Measurements from ENCODE around the gene DBP. TPM values are rescaled to one million over a fixed set of nuclear protein-coding genes. Genes with fewer than 3 reads are reported as not detected.

Gene DBP
- total RNA-seq, 1 experiment from 2014 or later = 12.0 TPM

GRCh38 chr19:48645620-48646000 is 8.4 kb upstream of the DBP start:
- TF ChIP-seq GABPB1 (CRISPR knock-in tag; IDR thresholded peaks at IDR 0.05) = no peak
- 0 out of 2 replicates have a peak, but pooled peaks have one; percentile 19 for TF ChIP-seq NFE2L1 (CRISPR knock-in tag; IDR thresholded peaks at IDR 0.05)
- TF ChIP-seq ZNF263 (CRISPR knock-in tag; IDR thresholded peaks at IDR 0.05; ENCODE audit: low read depth) = peak; percentile 66; the same call in 1 of the 2 replicates
- peak; percentile 91 for TF ChIP-seq PRDM15 (CRISPR knock-in tag; IDR thresholded peaks at IDR 0.05)
- POLR2A ChIA-PET = interaction anchor here (0.7 to 2.7 kb wide), 12 partner anchors 11 to 165 kb away, joined by 3 to 20 read pairs (median 5); partner anchors contain the start of genes BCAT2, FAM83E, FUT2 and SPHK2
- peaks cover 9% of the 10 kb centered on the region for H3K4me1 Mint-ChIP-seq
- H3K9me3 Mint-ChIP-seq = no peaks in the 10 kb centered on the region
- peak overlapping the region; percentile 85 for H3K4me3 Mint-ChIP-seq
- DNase-seq (ENCODE audit: low spot score) (peak; percentile 41), ATAC-seq (no peak; the same call in none of the 2 replicates)
- peaks cover 3% of the 10 kb centered on the region; the same call in 1 of the 2 replicates for H3K36me3 Mint-ChIP-seq
- peaks cover 2% of the 10 kb centered on the region for H3K27me3 Mint-ChIP-seq (ENCODE audit: low read depth)
- H3K27ac Mint-ChIP-seq = peak overlapping the region; percentile 84
- CTCF ChIA-PET = interaction anchor here (0.7 to 2.4 kb wide), 39 partner anchors 9 to 580 kb away, joined by 3 to 41 read pairs (median 5); partner anchors contain the start of genes BCAT2, DBP, FUT2 and GYS1

GRCh38 chr19:48644839-48645619 is 7.8 kb upstream of the DBP start:
- POLR2A ChIA-PET = interaction anchor here (0.6 to 2.7 kb wide), 12 partner anchors 11 to 165 kb away, joined by 3 to 20 read pairs (median 6); partner anchors contain the start of genes BCAT2, FAM83E, FUT2 and SPHK2
- peak overlapping the region; percentile 82; the same call in 1 of the 2 replicates for H3K27ac Mint-ChIP-seq
- H3K36me3 Mint-ChIP-seq = peaks cover 3% of the 10 kb centered on the region; the same call in 1 of the 2 replicates
- peak overlapping the region; percentile 85 for H3K4me3 Mint-ChIP-seq
- DNase-seq (ENCODE audit: low spot score) (peak; percentile 80), ATAC-seq (peak; percentile 58)
- TF ChIP-seq ATF6 (CRISPR knock-in tag; IDR thresholded peaks at IDR 0.05) = no peak
- TF ChIP-seq KAT7 (CRISPR knock-in tag; IDR thresholded peaks at IDR 0.05; ENCODE audit: borderline replicate concordance) = 0 out of 2 replicates have a peak, but pooled peaks have one; percentile 51
- TF ChIP-seq ZSCAN18 (CRISPR knock-in tag; IDR thresholded peaks at IDR 0.05) = 0 out of 2 replicates have a peak, but pooled peaks have one; percentile 56
- no peak; the same call in 1 of the 2 replicates for TF ChIP-seq CREB1 (CRISPR knock-in tag; IDR thresholded peaks at IDR 0.05)
- TF ChIP-seq SP1 (CRISPR knock-in tag; conservative IDR thresholded peaks at IDR 0.05) = 0 out of 2 replicates have a peak, but pooled peaks have one; percentile 16
- TF ChIP-seq HMGA2 (CRISPR knock-in tag; IDR thresholded peaks at IDR 0.05) = no peak
- 0 out of 2 replicates have a peak, but pooled peaks have one; percentile 45 for TF ChIP-seq ZNF423 (CRISPR knock-in tag; IDR thresholded peaks at IDR 0.05)
- H3K9me3 Mint-ChIP-seq = no peaks in the 10 kb centered on the region
- peaks cover 11% of the 10 kb centered on the region for H3K4me1 Mint-ChIP-seq
- CTCF ChIA-PET = interaction anchor here (0.6 to 2.4 kb wide), 38 partner anchors 8 to 348 kb away, joined by 3 to 41 read pairs (median 6); partner anchors contain the start of genes BCAT2, DBP, FUT2 and GYS1
- peaks cover 3% of the 10 kb centered on the region for H3K27me3 Mint-ChIP-seq (ENCODE audit: low read depth)

GRCh38 chr19:48644355-48644754 is 7.2 kb upstream of the DBP start:
- ATAC-seq = no peak
- Mint-ChIP-seq H3K9me3 (no peaks in the 10 kb centered on the region), H3K4me1 (peaks cover 16% of the 10 kb centered on the region), H3K36me3 (peaks cover 5% of the 10 kb centered on the region; the same call in 1 of the 2 replicates), H3K27me3 (ENCODE audit: low read depth) (peaks cover 6% of the 10 kb centered on the region), H3K27ac (no peak overlapping the region), H3K4me3 (peak overlapping the region; percentile 85)
- POLR2A ChIA-PET = interaction anchor here (1.7 to 2.7 kb wide), 4 partner anchors 10 to 80 kb away, joined by 6 to 20 read pairs (median 8); partner anchors contain the start of gene FAM83E
- no peak for DNase-seq (ENCODE audit: low spot score)
- CTCF ChIA-PET = interaction anchor here (1.2 to 2.4 kb wide), 12 partner anchors 14 to 349 kb away, joined by 3 to 41 read pairs (median 12); partner anchors contain the start of genes FUT2, GYS1, HSD17B14 and IZUMO1
- TF ChIP-seq E2F4 (CRISPR knock-in tag; IDR thresholded peaks at IDR 0.05; ENCODE audit: borderline replicate concordance, low read depth) = no peak

Data from WTC11 (cell line).